GM11168 (cell line): ENCODE results near the gene TRMT10A.
"Not testable (repeated sequence)": the region's sequence is repeated elsewhere in the genome, so short reads cannot be mapped to it uniquely, and the experiment has no call there.

Source experiments
- in situ Hi-C: fragments of 300-500 bp; cut with MboI; formaldehyde crosslinking; loops from one replicate; pipeline ENCODE4 v1.12.0; 2022; ENCODE audit warnings: low sequenced_read_pairs; ENCODE audit not compliant: unreplicated experiment

TRMT10A gene

DNA sequence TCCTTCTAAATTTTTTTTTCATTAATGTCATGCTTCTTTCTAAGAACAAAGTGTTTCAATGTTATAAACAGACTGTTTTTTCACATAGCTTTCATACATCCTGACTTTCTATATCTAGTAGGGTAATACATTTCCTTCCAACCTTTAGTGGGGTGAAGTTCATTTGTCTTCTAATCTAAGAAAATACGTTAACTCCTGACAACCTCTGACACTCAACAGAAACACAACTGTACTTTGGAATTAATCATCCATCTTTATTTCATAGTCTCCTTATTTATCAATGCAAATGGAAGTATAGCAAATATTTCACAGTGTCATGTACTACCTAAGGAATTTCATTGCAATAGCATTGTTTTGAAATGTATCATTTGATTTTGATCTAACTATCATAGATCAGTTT, 8.0 kb upstream of the TRMT10A start:
- in situ Hi-C loops, result no loop called here

DNA sequence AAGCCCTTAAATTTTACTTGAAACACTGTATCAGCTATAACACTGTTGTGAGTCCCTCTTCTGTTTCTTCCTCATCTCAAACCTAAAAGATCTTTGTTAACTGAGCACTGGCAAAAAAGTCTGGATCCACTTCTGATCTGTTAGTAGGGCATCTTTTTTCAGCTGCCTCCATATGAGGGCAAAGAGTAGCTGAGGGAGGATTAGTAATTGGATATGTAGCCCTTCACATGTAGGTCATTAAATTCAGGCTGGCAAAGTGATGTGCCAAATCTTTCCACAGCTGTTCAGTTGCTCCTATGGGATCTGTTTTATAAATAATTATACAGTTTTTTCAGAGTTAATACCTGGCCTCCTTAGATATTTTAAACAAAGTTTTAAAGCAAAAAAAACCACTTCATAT, 1.1 kb upstream of the TRMT10A start:
- in situ Hi-C loops, result loop anchor here (10.0 kb wide), 2 partner anchors 240 to 320 kb away; no protein-coding TSS in a partner anchor

DNA sequence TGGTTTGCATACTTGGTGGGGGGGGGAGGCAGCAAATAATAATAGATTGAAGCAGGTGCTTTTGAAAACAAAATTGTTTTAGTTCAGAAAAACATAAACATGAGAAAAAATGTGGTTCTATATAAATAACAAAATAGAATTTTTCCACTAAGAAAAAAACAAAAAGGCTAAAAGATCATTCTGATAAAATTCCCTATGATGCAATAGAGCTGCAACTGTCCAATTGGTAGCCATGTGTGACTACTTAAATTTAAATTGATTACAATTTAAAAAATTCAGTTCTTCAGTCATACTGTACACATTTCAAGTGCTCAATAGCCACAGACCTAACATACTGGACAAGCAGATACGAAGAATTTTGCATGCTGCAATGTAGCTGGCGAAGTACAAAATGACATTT, 11.0 kb downstream of the TRMT10A start:
- in situ Hi-C loops, result no loop called here

DNA sequence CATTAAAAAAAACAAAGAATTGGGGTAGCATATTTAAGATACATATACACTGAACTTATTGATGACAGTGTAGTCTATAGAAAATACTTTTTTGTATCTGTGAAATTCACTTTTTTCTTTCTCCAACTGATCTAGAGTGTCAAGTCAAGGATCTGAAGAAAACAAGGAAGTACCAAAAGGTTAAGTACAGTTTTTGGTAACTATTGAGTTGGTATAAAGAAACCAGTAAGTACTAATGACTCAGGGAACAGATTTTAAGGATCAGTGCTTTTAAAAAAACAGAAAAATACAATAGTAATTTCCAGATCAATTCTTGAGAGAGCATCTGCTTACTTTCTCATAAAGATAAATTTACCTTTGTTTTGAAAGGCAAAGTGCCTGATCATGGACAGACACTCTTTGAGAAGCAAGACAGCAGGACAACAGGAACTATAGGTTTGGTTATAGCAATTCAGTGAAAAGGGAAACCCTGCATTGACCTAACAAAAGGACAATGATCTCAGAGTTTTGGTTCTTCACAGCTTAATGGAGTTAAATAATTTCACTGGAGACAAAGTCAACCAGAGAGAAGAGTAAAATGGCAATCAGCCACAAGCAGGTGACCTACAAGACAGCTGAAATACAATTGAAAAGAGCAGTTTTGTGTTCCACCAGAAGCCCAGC, 23.4 kb downstream of the TRMT10A start:
- in situ Hi-C loops, result no loop called here

DNA sequence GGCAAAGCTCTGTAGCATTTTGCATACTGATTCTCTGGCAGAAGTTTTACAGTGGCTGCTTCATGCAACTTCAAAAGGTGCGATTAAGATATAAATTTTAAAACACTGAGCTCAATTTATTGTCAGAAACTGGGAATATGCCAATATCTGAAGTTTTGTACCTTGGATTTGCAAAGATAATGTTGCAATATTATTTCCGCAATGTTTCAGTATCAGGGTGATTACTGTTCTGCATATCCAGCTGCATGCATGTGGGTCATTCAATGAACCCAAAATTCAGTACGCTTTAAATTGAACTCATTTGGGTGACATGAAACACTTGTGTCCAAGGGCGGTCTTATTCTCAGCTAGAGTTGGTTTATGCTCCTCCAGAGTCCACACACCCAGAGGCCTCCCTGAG, 26.2 kb downstream of the TRMT10A start:
- in situ Hi-C loops, result no loop called here

DNA sequence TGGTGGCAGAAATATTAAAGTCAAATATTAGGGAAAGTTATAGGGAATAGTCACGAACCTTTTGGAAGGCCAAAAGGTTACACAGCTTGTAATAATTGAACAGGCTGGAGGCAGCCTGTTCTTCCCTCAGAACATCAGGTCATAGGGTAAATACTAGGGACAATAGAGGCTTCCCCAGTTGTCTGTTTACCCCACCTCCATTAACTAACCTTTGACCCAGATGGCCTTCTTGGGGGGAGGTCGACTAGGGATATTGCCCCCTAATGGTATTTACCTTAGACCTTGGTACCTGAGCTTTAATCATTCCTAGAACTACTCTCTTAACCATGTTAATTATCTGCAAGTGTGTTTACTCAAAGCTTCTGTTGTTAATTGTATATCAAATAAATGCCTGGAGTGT, 27.0 kb downstream of the TRMT10A start:
- in situ Hi-C loops, result no loop called here

DNA sequence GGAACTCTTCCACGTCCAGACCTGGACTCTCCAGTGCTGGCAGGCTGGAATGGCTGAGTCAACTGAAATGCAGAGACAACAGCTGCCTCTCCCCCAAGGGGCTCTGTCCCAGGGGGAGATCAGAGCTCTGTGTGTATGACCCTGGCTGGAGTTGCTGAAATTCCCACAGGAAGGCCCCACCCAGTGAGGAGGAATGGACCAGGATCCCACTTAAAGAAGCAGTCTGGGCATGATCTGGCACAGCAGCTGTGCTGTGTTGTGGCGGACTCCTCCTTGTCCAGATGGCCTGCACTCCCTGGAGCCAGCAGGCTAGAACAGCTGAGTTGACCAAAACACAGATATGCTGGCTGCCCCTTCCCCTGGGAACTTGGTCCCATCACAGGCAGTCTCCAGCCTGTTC, 27.6 kb downstream of the TRMT10A start:
- in situ Hi-C loops, result no loop called here

DNA sequence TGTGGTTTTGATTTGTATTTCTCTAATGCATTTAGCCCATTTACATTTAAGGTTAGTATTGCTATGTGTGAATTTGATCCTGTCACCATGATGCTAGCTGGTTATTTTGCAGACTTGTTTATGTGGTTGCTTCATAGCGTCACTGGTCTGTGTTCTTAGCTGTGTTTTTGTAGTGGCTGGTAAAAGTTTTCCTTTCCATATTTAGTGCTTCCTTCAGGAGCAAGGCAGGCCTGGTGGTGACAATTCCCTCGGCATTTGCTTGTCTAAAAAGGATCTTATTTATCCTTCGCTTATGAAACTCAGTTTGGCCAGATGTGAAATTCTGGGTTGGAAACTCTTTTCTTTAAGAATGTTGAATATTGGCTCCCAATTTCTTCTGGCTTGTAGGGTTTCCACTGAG, 29.1 kb downstream of the TRMT10A start:
- in situ Hi-C loops, result not testable (repeated sequence)

DNA sequence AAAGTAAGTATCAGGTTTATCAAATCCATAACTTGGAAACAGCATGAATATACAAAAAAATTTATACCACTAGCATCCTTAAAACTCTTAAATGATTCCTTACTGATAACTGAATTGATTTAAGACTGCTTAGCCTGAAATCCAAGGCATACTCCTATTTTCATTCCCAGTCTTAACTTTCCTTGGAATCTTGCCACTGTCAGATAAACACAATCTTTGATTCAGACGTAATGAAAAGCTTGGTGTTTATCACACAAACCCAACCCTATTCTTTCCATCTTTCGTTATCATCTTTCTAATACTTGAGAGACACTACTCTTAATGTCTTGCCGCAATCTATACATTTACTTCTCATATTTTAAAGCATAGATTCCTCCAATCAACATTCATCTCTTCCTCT, 33.9 kb downstream of the TRMT10A start:
- in situ Hi-C loops, result no loop called here

DNA sequence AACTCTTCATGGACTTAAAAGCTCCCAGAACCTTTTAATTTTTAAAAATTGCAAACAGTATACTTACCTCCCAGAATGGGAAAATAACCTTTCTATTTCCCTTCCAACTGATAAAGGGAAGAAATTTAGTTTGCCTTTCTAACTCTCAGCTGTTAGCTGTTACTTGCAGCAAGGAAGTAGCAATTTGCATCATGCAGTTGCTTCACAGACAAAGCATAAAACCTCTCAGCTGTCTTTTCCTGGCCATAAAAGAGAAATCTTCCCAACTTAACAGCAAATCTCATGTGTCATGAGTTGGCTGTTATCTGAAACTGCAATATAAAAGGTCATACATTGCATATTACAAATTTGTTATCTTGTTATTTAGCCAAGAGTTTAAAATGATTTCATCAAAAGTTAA, 34.6 kb downstream of the TRMT10A start:
- in situ Hi-C loops, result no loop called here

DNA sequence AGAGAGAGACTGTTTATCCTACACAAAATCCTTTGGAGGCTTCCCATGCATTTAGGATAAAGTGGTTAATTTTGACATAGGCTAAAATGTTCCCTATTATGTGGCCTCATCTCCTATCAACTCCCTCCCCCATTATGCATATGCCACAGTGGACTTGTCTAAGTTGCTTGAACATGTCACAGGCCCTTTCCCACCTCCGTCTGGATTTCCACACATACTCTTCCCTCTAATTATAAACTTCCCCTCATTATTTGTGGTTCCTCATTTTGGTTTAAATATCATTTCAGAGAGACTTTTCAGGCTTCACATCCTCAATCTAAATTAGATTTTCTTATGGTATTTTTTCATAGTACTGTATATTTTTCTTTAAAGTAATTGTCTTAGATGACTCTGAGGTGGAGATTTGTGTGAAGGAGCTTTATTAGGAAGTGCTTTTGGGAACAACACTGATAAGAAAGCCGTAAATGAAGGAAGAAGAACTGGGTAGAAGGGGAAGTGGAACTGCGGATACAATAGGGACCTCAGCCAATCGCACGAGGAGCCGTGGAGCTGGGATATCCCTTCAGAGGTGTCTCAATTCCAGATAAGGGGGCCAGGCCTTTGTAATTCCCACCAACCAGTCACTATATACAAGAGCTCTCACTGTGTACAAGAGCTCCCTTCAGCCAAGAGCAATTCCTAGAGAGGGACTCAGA, 45.1 kb downstream of the TRMT10A start:
- in situ Hi-C loops, result no loop called here

DNA sequence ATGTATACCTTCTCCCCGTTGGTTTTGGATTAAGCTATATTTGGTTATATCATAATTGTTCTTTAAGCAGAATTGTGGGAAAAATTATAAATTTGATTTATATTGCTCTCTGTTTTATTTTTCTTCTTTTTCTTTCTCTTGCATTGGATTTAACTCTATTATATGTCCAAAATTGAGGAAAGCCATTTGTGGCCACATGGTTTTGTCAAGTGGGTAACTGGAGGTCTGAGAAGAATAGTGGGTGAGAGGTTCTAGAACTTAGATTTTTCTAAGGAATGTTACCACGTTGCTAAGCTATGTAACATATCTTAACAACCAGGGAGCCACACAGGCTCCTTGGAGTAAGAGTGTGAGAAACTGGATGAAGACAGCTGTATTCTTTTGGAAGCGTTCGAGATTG, 53.1 kb downstream of the TRMT10A start, which contains the start of gene C4orf17:
Gene C4orf17, plus strand, starts transcription at position 301 of the 400 bp plus-strand sequence. CDS start 2,061 bp downstream, outside the sequence.
- in situ Hi-C loops, result no loop called here

DNA sequence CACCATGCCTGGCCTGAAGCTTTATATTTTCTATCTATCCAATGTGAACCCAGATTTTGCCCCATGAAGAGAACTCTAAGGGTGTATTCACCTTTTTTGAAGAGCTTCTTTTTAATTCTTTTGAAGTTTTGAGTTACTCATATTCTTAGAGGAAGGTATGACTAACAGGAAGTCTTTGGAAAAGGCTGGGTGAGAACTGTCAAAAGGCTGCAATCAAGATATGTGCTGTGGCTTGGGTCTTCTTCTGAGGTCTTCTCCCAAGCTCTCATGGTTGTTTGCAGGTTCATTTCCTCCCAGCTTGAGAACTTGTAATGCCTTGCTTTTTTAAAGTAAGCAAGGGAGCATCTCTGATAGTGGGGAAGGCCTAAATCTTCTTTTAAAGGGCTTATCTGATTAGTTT, 56.1 kb downstream of the TRMT10A start:
- in situ Hi-C loops, result no loop called here

DNA sequence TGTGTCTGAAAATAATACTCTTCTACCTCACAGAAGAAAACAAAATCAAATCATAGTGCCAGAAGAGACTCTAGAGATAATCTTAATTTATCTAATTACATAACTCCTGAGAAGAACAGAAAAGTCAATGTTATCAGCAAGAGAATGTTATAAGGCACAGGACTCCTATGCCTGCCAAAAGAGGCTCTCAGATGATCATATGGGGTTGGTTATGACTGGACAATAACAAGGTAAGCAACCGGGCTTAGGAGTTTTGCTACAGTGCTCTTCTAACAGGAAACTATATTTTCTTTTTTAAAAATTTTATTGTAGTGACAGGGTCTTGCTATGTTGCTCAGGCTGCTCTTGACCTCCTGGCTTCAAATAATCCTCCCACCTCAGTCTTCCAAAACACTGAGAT, 56.5 kb downstream of the TRMT10A start:
- in situ Hi-C loops, result no loop called here

DNA sequence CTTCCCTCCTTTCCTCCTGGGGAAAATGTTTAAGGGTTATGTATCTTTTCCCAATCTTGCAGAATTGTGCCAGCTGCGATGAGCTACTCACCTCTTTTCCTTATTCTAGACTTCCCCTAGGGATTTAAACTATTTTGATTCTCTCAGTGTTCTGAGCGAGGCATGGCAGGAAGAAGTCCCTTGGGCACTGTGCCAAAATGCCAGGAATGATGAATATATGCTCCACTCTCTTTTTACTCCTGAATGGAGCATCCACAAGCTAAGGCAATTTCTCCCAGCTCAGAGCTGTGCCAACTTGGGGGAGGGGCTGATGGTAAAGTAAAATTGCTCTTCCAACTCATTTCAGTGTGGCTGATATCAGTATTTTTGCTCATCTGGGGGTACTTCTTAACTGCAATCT, 57.1 kb downstream of the TRMT10A start:
- in situ Hi-C loops, result no loop called here

DNA sequence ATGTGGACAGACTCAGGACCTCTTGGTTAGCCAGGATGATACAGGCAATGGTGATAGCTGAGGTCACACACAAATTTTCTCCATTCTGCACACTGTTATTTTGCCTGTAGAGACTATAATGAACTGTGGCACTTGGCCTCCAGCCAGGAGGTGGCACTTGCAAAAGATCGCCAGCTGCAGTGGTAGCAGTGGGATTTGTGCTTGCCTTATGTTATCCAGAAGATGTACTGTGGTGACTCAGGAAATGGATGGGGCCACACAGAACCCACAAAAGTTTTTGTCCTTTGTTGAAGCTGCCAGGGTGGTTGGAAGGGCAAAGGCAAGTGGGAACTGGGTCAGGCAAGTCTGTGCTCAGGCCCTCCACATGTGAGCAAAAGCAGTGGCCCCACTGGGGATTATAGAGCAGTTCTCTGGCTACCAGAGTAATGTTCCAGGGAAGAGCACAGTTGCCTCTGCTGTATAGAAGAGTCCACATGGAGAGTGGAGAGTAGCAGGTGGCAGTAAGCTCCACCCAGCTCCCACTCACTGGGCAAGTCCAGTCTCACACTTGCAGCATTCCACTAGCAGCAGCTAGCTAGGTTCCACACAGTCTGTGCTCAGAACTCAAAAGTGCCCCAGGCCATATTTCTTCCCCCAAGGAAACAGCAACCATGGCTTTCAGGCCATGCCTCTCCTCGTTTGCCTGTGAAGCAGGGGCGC, 58.9 kb downstream of the TRMT10A start:
- in situ Hi-C loops, result no loop called here
